ENCODE data around the gene PLCXD1.
A peak's percentile ranks its signal among the peaks of the same experiment; 100 is the strongest.
"Not testable (repeated sequence)": the region's sequence is repeated elsewhere in the genome, so short reads cannot be mapped to it uniquely, and the experiment has no call there.

PLCXD1 gene

GRCh38 chrX:265502-265901, 15.7 kb upstream of the PLCXD1 start:
- Histone ChIP-seq H3K4me1 (ENCODE audit: control insufficient read depth in 1 of 2, insufficient read depth in 2 of 2, low read length in 2 of 2) (no peaks in the 10 kb centered on the region), H3K36me3 (ENCODE audit: control insufficient read depth in 1 of 2, insufficient read depth in 2 of 2, low read length in 2 of 2) (no peaks in the 10 kb centered on the region), H3K27ac (ENCODE audit: low read length) (no peak overlapping the region), H3K4me3 (ENCODE audit: low read depth in 1 of 2, low read length in 2 of 2) (no peak overlapping the region), H3K27me3 (ENCODE audit: low read depth, low read length) (no peaks in the 10 kb centered on the region), H3K9me3 (ENCODE audit: control insufficient read depth in 1 of 2, low read length in 2 of 2) (no peaks in the 10 kb centered on the region)

- no peak overlapping the region for H3K27ac ChIP-seq (ENCODE audit: low read length)
- no peaks in the 10 kb centered on the region for H3K27me3 ChIP-seq (ENCODE audit: low read depth, low read length)
- H3K9me3 ChIP-seq (ENCODE audit: control insufficient read depth in 1 of 2, low read length in 2 of 2) = no peaks in the 10 kb centered on the region
These were observed 13.4 kb upstream of the PLCXD1 start for GRCh38 chrX:267771-268261.

GRCh38 chrX:270848-271367, 10.3 kb upstream of the PLCXD1 start:
- no peak overlapping the region for H3K27ac ChIP-seq (ENCODE audit: low read length)
- H3K27me3 ChIP-seq (ENCODE audit: low read depth, low read length) = no peaks in the 10 kb centered on the region
- H3K9me3 ChIP-seq (ENCODE audit: control insufficient read depth in 1 of 2, low read length in 2 of 2) = no peaks in the 10 kb centered on the region
- no peaks in the 10 kb centered on the region for H3K36me3 ChIP-seq (ENCODE audit: control insufficient read depth in 1 of 2, insufficient read depth in 2 of 2, low read length in 2 of 2)
- no peak overlapping the region for H3K4me3 ChIP-seq (ENCODE audit: low read depth in 1 of 2, low read length in 2 of 2)
- peaks cover 0 to 7% of the 10 kb centered on the region in 2 donors for H3K4me1 ChIP-seq (ENCODE audit: control insufficient read depth in 1 of 2, insufficient read depth in 2 of 2, low read length in 2 of 2)

More at GRCh38 chrX:267771-268261, 13.4 kb upstream of the PLCXD1 start:
- Histone ChIP-seq H3K4me1 (ENCODE audit: control insufficient read depth in 1 of 2, insufficient read depth in 2 of 2, low read length in 2 of 2) (no peaks in the 10 kb centered on the region), H3K4me3 (ENCODE audit: low read depth in 1 of 2, low read length in 2 of 2) (no peak overlapping the region), H3K36me3 (ENCODE audit: control insufficient read depth in 1 of 2, insufficient read depth in 2 of 2, low read length in 2 of 2) (no peaks in the 10 kb centered on the region)

- no peaks in the 10 kb centered on the region for H3K36me3 ChIP-seq (ENCODE audit: control insufficient read depth in 1 of 2, insufficient read depth in 2 of 2, low read length in 2 of 2)
- peaks cover 0 to 18% of the 10 kb centered on the region in 2 donors for H3K4me1 ChIP-seq (ENCODE audit: control insufficient read depth in 1 of 2, insufficient read depth in 2 of 2, low read length in 2 of 2)
- H3K27ac ChIP-seq (ENCODE audit: low read length) = no peak overlapping the region
- no peaks in the 10 kb centered on the region for H3K27me3 ChIP-seq (ENCODE audit: low read depth, low read length)
- H3K9me3 ChIP-seq (ENCODE audit: control insufficient read depth in 1 of 2, low read length in 2 of 2) = no peaks in the 10 kb centered on the region
- no peak overlapping the region for H3K4me3 ChIP-seq (ENCODE audit: low read depth in 1 of 2, low read length in 2 of 2)
These were observed 6.2 kb upstream of the PLCXD1 start for GRCh38 chrX:274904-275475.

- no peaks in the 10 kb centered on the region for H3K9me3 ChIP-seq (ENCODE audit: control insufficient read depth in 1 of 2, low read length in 2 of 2)
- H3K36me3 ChIP-seq (ENCODE audit: control insufficient read depth in 1 of 2, insufficient read depth in 2 of 2, low read length in 2 of 2) = no peaks in the 10 kb centered on the region
- peak overlapping the region in 1 of 2 donors; percentile 67 for H3K4me3 ChIP-seq (ENCODE audit: low read depth in 1 of 2, low read length in 2 of 2)
- peaks cover 0 to 18% of the 10 kb centered on the region in 2 donors for H3K4me1 ChIP-seq (ENCODE audit: control insufficient read depth in 1 of 2, insufficient read depth in 2 of 2, low read length in 2 of 2)
- no peaks in the 10 kb centered on the region for H3K27me3 ChIP-seq (ENCODE audit: low read depth, low read length)
- no peak overlapping the region for H3K27ac ChIP-seq (ENCODE audit: low read length)
These were observed 5.7 kb upstream of the PLCXD1 start for GRCh38 chrX:275476-275966.

- no peaks in the 10 kb centered on the region for H3K27me3 ChIP-seq (ENCODE audit: low read depth, low read length)
- peak overlapping the region; percentile 55 to 67 for H3K4me3 ChIP-seq (ENCODE audit: low read depth in 1 of 2, low read length in 2 of 2)
- no peaks in the 10 kb centered on the region for H3K36me3 ChIP-seq (ENCODE audit: control insufficient read depth in 1 of 2, insufficient read depth in 2 of 2, low read length in 2 of 2)
- H3K9me3 ChIP-seq (ENCODE audit: control insufficient read depth in 1 of 2, low read length in 2 of 2) = no peaks in the 10 kb centered on the region
- no peak overlapping the region for H3K27ac ChIP-seq (ENCODE audit: low read length)
- H3K4me1 ChIP-seq (ENCODE audit: control insufficient read depth in 1 of 2, insufficient read depth in 2 of 2, low read length in 2 of 2) = peaks cover 0 to 18% of the 10 kb centered on the region in 2 donors
These were observed 5.1 kb upstream of the PLCXD1 start for GRCh38 chrX:275967-276580.

- no peaks in the 10 kb centered on the region for H3K36me3 ChIP-seq (ENCODE audit: control insufficient read depth in 1 of 2, insufficient read depth in 2 of 2, low read length in 2 of 2)
- no peaks in the 10 kb centered on the region for H3K27me3 ChIP-seq (ENCODE audit: low read depth, low read length)
- H3K4me1 ChIP-seq (ENCODE audit: control insufficient read depth in 1 of 2, insufficient read depth in 2 of 2, low read length in 2 of 2) = peaks cover 0 to 22% of the 10 kb centered on the region in 2 donors
- peak overlapping the region; percentile 55 to 67 for H3K4me3 ChIP-seq (ENCODE audit: low read depth in 1 of 2, low read length in 2 of 2)
- no peak overlapping the region for H3K27ac ChIP-seq (ENCODE audit: low read length)
- no peaks in the 10 kb centered on the region for H3K9me3 ChIP-seq (ENCODE audit: control insufficient read depth in 1 of 2, low read length in 2 of 2)
These were observed 4.5 kb upstream of the PLCXD1 start for GRCh38 chrX:276581-277201.

GRCh38 chrX:279757-280604, 1.2 kb upstream of the PLCXD1 start:
- not testable (repeated sequence) for H3K27ac ChIP-seq (ENCODE audit: low read length); H3K36me3 ChIP-seq (ENCODE audit: control insufficient read depth in 1 of 2, insufficient read depth in 2 of 2, low read length in 2 of 2); H3K4me3 ChIP-seq (ENCODE audit: low read depth in 1 of 2, low read length in 2 of 2); H3K27me3 ChIP-seq (ENCODE audit: low read depth, low read length); H3K9me3 ChIP-seq (ENCODE audit: control insufficient read depth in 1 of 2, low read length in 2 of 2)
- H3K4me1 ChIP-seq (ENCODE audit: control insufficient read depth in 1 of 2, insufficient read depth in 2 of 2, low read length in 2 of 2) = peaks cover 0 to 22% of the 10 kb centered on the region in 2 donors

GRCh38 chrX:280722-281121, 459 bp upstream of the PLCXD1 start:
- not testable (repeated sequence) for H3K27ac ChIP-seq (ENCODE audit: low read length); H3K9me3 ChIP-seq (ENCODE audit: control insufficient read depth in 1 of 2, low read length in 2 of 2); H3K27me3 ChIP-seq (ENCODE audit: low read depth, low read length); H3K36me3 ChIP-seq (ENCODE audit: control insufficient read depth in 1 of 2, insufficient read depth in 2 of 2, low read length in 2 of 2); H3K4me3 ChIP-seq (ENCODE audit: low read depth in 1 of 2, low read length in 2 of 2)
- peaks cover 0 to 17% of the 10 kb centered on the region in 2 donors for H3K4me1 ChIP-seq (ENCODE audit: control insufficient read depth in 1 of 2, insufficient read depth in 2 of 2, low read length in 2 of 2)

- H3K9me3 ChIP-seq (ENCODE audit: control insufficient read depth in 1 of 2, low read length in 2 of 2); H3K36me3 ChIP-seq (ENCODE audit: control insufficient read depth in 1 of 2, insufficient read depth in 2 of 2, low read length in 2 of 2); H3K27ac ChIP-seq (ENCODE audit: low read length); H3K4me1 ChIP-seq (ENCODE audit: control insufficient read depth in 1 of 2, insufficient read depth in 2 of 2, low read length in 2 of 2); H3K27me3 ChIP-seq (ENCODE audit: low read depth, low read length): not testable (repeated sequence)
- peak overlapping the region in 1 of 2 donors; percentile 50 for H3K4me3 ChIP-seq (ENCODE audit: low read depth in 1 of 2, low read length in 2 of 2)
These were observed 960 bp downstream of the PLCXD1 start for GRCh38 chrX:282000-282681.
